IMR-90 (cell line): ENCODE results near the gene PAK6. TPM values are rescaled to one million over a fixed set of nuclear protein-coding genes. Genes with fewer than 3 reads are reported as not detected.

ENCODE experiments used
- ATAC-seq: fragments of 200-7000 bp; cut with Tn5 transposase; 2 replicates; pipeline ENCODE4 v1.9.1; 2020; ENCODE audit warnings: low read depth, mild to moderate bottlenecking, moderate library complexity
- BruUV-seq: library from RNA; stranded (reverse); fragments of 400-500 nt; replicated peaks from 2 replicates; lab custom pipeline; 2021; lab: Mats Ljungman, UMichigan
- CTCF ChIA-PET: fragments of 300-600 bp; formaldehyde crosslinking; extraction: SDS; loops from one replicate; lab custom pipeline; 2021; ENCODE audit warnings: antibody characterized with exemption; lab: Yijun Ruan, JAX
- POLR2A ChIA-PET: fragments of 300-600 bp; sonication (Branson Sonifier 250); formaldehyde crosslinking; loops from one replicate; lab custom pipeline; 2022; ENCODE audit warnings: antibody characterized with exemption; ENCODE audit not compliant: unreplicated experiment; lab: Charles Lee
- DNase-seq: peaks from one replicate; pipeline ENCODE4 v3.0.0; 2013
- H2AFZ ChIP-seq: replicated peaks from 2 replicates; pipeline ENCODE3; 2013; ENCODE audit warnings: low read length, mild to moderate bottlenecking; ENCODE audit not compliant: poor library complexity
- H2AK5ac ChIP-seq: 2 replicates; pipeline ENCODE4 v1.6.1; 2013; ENCODE audit warnings: low read depth, low read length, inconsistent platforms
- H2AK9ac ChIP-seq: replicated peaks from 2 replicates; pipeline ENCODE3; 2013; ENCODE audit warnings: mild to moderate bottlenecking, low read depth, low read length, moderate library complexity; ENCODE audit not compliant: poor library complexity
- H2BK120ac ChIP-seq: 2 replicates; pipeline ENCODE4 v1.6.1; 2013; ENCODE audit warnings: low read depth, low read length, inconsistent platforms
- H2BK15ac ChIP-seq: 3 replicates; pipeline ENCODE4 v1.6.1; 2013; ENCODE audit warnings: low read depth, low read length, inconsistent platforms
- H2BK20ac ChIP-seq: 2 replicates; pipeline ENCODE4 v1.6.1; 2013; ENCODE audit warnings: low read depth, mild to moderate bottlenecking, inconsistent platforms, low read length, moderate library complexity
- H2BK5ac ChIP-seq: 2 replicates; pipeline ENCODE4 v1.6.1; 2013; ENCODE audit warnings: mild to moderate bottlenecking, low read depth, low read length, inconsistent platforms; ENCODE audit not compliant: poor library complexity, severe bottlenecking
- H3K14ac ChIP-seq: replicated peaks from 2 replicates; pipeline ENCODE4 v1.6.1; 2013; ENCODE audit warnings: low read depth, low read length, inconsistent platforms
- H3K18ac ChIP-seq: 2 replicates; pipeline ENCODE4 v1.6.1; 2013; ENCODE audit warnings: low read depth, low read length, control low read depth
- H3K23ac ChIP-seq: 2 replicates; pipeline ENCODE4 v1.6.1; 2013; ENCODE audit warnings: low read depth, low read length, inconsistent platforms
- H3K27ac ChIP-seq: 2 replicates; pipeline ENCODE4 v1.5.1; 2013; ENCODE audit warnings: mild to moderate bottlenecking, control low read depth, low read length; ENCODE audit not compliant: insufficient read depth
- H3K27me3 ChIP-seq: 2 replicates; pipeline ENCODE4 v1.6.1; 2013; ENCODE audit warnings: low read length; ENCODE audit not compliant: control insufficient read depth, insufficient read depth
- H3K36me3 ChIP-seq: 2 replicates; pipeline ENCODE4 v1.6.1; 2013; ENCODE audit warnings: low read length, mixed read lengths; ENCODE audit not compliant: control insufficient read depth, insufficient read depth
- H3K4ac ChIP-seq: 2 replicates; pipeline ENCODE4 v1.6.1; 2013; ENCODE audit warnings: low read depth, low read length, inconsistent platforms
- H3K4me1 ChIP-seq: 2 replicates; pipeline ENCODE4 v1.6.1; 2013; ENCODE audit warnings: low read length, mixed read lengths; ENCODE audit not compliant: control insufficient read depth, insufficient read depth
- H3K4me2 ChIP-seq: 2 replicates; pipeline ENCODE4 v1.6.1; 2013; ENCODE audit warnings: low read depth, mild to moderate bottlenecking, control low read depth, low read length, moderate library complexity
- H3K4me3 ChIP-seq: 2 replicates; pipeline ENCODE4 v1.5.1; 2013; ENCODE audit warnings: low read depth, mild to moderate bottlenecking, control low read depth, low read length, moderate library complexity; ENCODE audit not compliant: insufficient read depth
- H3K56ac ChIP-seq: 2 replicates; pipeline ENCODE4 v1.6.1; 2013; ENCODE audit warnings: low read length, inconsistent platforms; ENCODE audit not compliant: insufficient read depth; ENCODE audit errors: extremely low read depth
- H3K79me1 ChIP-seq, 2 experiments: 2 replicates each; pipeline ENCODE4 v1.6.1; 2013; ENCODE audit warnings: low read length in 2 of 2, inconsistent platforms in 1 of 2, low read depth in 1 of 2
- H3K9ac ChIP-seq: 2 replicates; pipeline ENCODE4 v1.6.1; 2013; ENCODE audit warnings: low read depth, low read length, control low read depth
- H3K9me1 ChIP-seq: 2 replicates; pipeline ENCODE4 v1.6.1; 2013; ENCODE audit warnings: low read length, inconsistent platforms; ENCODE audit not compliant: insufficient read depth
- H3K9me3 ChIP-seq: 2 replicates; pipeline ENCODE4 v1.6.1; 2013; ENCODE audit warnings: low read length; ENCODE audit not compliant: control insufficient read depth, insufficient read depth
- H4K20me1 ChIP-seq: 2 replicates; pipeline ENCODE4 v1.6.1; 2013; ENCODE audit warnings: low read length, inconsistent platforms; ENCODE audit not compliant: insufficient read depth
- H4K5ac ChIP-seq: 2 replicates; pipeline ENCODE4 v1.6.1; 2013; ENCODE audit warnings: mild to moderate bottlenecking, low read depth, low read length, control low read depth
- H4K8ac ChIP-seq, 2 experiments: 2 replicates each; pipeline ENCODE4 v1.6.1; 2013; ENCODE audit warnings: low read depth in 2 of 2, low read length in 2 of 2, control low read depth in 1 of 2, inconsistent platforms in 1 of 2
- H4K91ac ChIP-seq: 2 replicates; pipeline ENCODE4 v1.6.1; 2013; ENCODE audit warnings: low read depth, low read length, inconsistent platforms; ENCODE audit not compliant: insufficient read depth
- BHLHE40 ChIP-seq: fragments of 150-350 bp; IDR thresholded peaks from 2 replicates; pipeline ENCODE4 v1.6.1; 2016; ENCODE audit warnings: mild to moderate bottlenecking, low read depth, low read length
- MAFK ChIP-seq: IDR thresholded peaks from 2 replicates; pipeline ENCODE4 v1.6.1; 2012; ENCODE audit warnings: low read depth, low read length, improper control_type of control experiment
- NFE2L2 ChIP-seq: fragments of 150-350 bp; IDR thresholded peaks from 2 replicates; pipeline ENCODE4 v1.6.1; 2016; ENCODE audit warnings: low read depth, mild to moderate bottlenecking, low read length
- RFX5 ChIP-seq: IDR thresholded peaks from 2 replicates; pipeline ENCODE4 v1.8.0; 2012; ENCODE audit warnings: low read depth, mild to moderate bottlenecking, low read length, moderate library complexity
- WGBS, 2 experiments: methylation state at CpG; one replicate each; pipeline versions ENCODE4 v1.1.5 to v1.1.7; 2013; ENCODE audit warnings: missing lambda C conversion rate in 2 of 2; ENCODE audit not compliant: insufficient read length in 1 of 2; ENCODE audit errors: extremely low coverage in 2 of 2; 5-methylcytosine and 5-hydroxymethylcytosine counted together
- dilution Hi-C: fragments of 300-500 bp; cut with HindIII; formaldehyde crosslinking; loops from one replicate; pipeline ENCODE4 v1.14.3; 2018; ENCODE audit warnings: low sequenced_read_pairs; ENCODE audit not compliant: unreplicated experiment
- in situ Hi-C: fragments of 300-500 bp; cut with MboI; formaldehyde crosslinking; loops from 3 replicates; pipeline ENCODE4 v1.14.3; 2019; ENCODE audit warnings: low sequenced_read_pairs, inconsistent platforms, mixed read lengths
- intact Hi-C: fragments of 100-400 bp; cut with micrococcal nuclease; formaldehyde crosslinking; loops from 2 replicates; pipeline ENCODE4 v1.10.0; 2022
- polyA plus RNA-seq, 3 experiments: library from polyadenylated mRNA; depleted of rRNA; stranded (reverse); fragments of >200 nt; gene quantifications; 2 replicates each; pipeline ENCODE4 v1.2.3, GENCODE V29; 2012; ENCODE audit warnings: low replicate concordance in 1 of 3
- total RNA-seq: library from RNA; depleted of rRNA; stranded (reverse); fragments of >200 nt; gene quantifications from 2 replicates; pipeline ENCODE4 v1.2.3, GENCODE V29; 2012
- TF ChIP-seq, protein P1 (sequence below): fragments of 150-350 bp; IDR thresholded peaks from 2 replicates; pipeline ENCODE4 v1.6.1; 2017; ENCODE audit warnings: mild to moderate bottlenecking, antibody characterized with exemption, low read length, low read depth

The PAK6 gene
- total and polyA plus RNA-seq, 2 of the 4 experiments (the other 2 are of a cell fraction), result 0.21 TPM; not detected in 1

DNA sequence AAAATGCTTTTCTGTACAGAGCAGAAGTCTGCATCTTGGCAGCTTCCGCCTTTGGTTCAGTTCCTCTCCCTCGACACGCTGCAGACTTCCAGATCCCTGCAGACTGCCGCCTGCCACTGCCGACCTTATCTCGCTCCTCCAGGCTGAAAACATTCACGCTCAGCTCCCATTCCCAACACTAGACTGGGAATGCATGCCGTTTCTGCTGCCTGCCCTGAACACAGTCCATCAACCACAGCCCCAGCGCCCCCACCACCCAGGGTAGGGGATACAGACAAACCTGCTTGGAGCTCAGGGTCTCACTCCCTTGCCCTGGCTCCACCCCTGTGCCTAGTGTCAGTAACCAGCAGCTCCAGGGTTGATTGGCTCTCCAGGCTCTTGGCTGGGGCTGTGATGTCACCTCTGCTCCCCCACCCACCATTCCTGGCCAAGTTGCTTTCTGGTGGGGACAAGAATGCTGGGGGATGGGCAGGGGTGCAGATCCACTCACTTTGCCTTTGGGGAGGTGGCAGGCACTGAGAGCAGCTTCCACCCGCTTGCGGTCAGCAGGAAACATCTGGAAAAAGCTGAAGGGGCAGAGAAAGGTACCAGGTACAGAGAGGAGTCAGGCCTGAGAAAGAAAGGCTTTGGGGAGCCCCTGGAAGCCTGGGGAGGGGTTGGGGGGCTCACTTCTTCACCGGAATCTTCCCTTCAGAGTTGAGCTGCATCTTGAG, 62.8 kb downstream of the PAK6 start:
- in situ Hi-C loops (no loop called here), dilution Hi-C loops (no loop called here), intact Hi-C loops (no loop called here)
- Histone ChIP-seq H3K4me1 (no peaks in the 10 kb centered on the region), H3K9me3 (peaks cover 8% of the 10 kb centered on the region), H3K79me1 (no peaks in the 10 kb centered on the region), H2AK5ac (no peak overlapping the region), H3K14ac (no peak overlapping the region), H4K91ac (no peak overlapping the region), H3K4me3 (no peak overlapping the region), H3K27ac (no peak overlapping the region), H3K56ac (no peak overlapping the region), H3K9ac (no peak overlapping the region), H2BK5ac (no peak overlapping the region), H3K4me2 (no peak overlapping the region), H3K4ac (no peak overlapping the region), H3K36me3 (no peaks in the 10 kb centered on the region), H4K5ac (no peak overlapping the region), H2BK120ac (no peak overlapping the region), H3K9me1 (no peaks in the 10 kb centered on the region), H2BK20ac (no peak overlapping the region), H3K23ac (no peak overlapping the region), H2BK15ac (no peak overlapping the region), H3K18ac (no peak overlapping the region), H4K8ac (no peak overlapping the region), H2AFZ (no peak overlapping the region), H3K27me3 (peaks cover 64% of the 10 kb centered on the region), H4K20me1 (no peaks in the 10 kb centered on the region), H2AK9ac (no peak overlapping the region)
- POLR2A ChIA-PET, result no interaction called here
- no TSS peak for BruUV-seq
- 15% methylated on average over 5 of the region's 12 CpGs; no CpG with 5 or more reads in 1 of the 2 experiments for WGBS, 2 experiments
- ATAC-seq (no peak; the same call in 1 of the 2 replicates), DNase-seq (no peak)
- TF ChIP-seq NFE2L2, result no peak
- TF ChIP-seq RFX5, result no peak
- no peak for TF ChIP-seq BHLHE40
- TF ChIP-seq MAFK, result no peak
- TF ChIP-seq, protein P1, sequence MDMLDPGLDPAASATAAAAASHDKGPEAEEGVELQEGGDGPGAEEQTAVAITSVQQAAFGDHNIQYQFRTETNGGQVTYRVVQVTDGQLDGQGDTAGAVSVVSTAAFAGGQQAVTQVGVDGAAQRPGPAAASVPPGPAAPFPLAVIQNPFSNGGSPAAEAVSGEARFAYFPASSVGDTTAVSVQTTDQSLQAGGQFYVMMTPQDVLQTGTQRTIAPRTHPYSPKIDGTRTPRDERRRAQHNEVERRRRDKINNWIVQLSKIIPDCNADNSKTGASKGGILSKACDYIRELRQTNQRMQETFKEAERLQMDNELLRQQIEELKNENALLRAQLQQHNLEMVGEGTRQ, result no peak
- CTCF ChIA-PET, result interaction anchor here (0.8 to 1.0 kb wide), 2 partner anchors 23 to 27 kb away, joined by 3 read pairs; no protein-coding TSS in a partner anchor
